Measurements from ENCODE around the gene R3HCC1L.

Gene R3HCC1L

GRCh38 chr10:98253499-98253898, 119.0 kb downstream of the R3HCC1L start:
- Histone ChIP-seq H3K27me3 (ENCODE audit: control insufficient read depth in 5 of 5, insufficient read depth in 4 of 5, low read length in 5 of 5) (no peaks in the 10 kb centered on the region), H3K27ac (ENCODE audit: low read depth, low read length) (no peak overlapping the region), H3K9ac (ENCODE audit: low read length in 5 of 5) (no peak overlapping the region), H3K9me3 (ENCODE audit: control insufficient read depth in 5 of 5, low read length in 5 of 5) (no peaks in the 10 kb centered on the region), H3K4me3 (ENCODE audit: low read depth in 1 of 5, low read length in 5 of 5) (no peak overlapping the region), H3K36me3 (ENCODE audit: control insufficient read depth in 5 of 5, insufficient read depth in 5 of 5, low read length in 5 of 5) (peaks cover 0 to 63% (median 25%) of the 10 kb centered on the region in 5 donors), H3K4me1 (ENCODE audit: control insufficient read depth in 5 of 5, insufficient read depth in 5 of 5, low read length in 5 of 5) (peaks cover 0 to 19% (median 9%) of the 10 kb centered on the region in 5 donors)

- H3K27ac ChIP-seq (ENCODE audit: low read depth, low read length): no peak overlapping the region
- no peaks in the 10 kb centered on the region for H3K27me3 ChIP-seq (ENCODE audit: control insufficient read depth in 5 of 5, insufficient read depth in 4 of 5, low read length in 5 of 5)
- H3K9ac ChIP-seq (ENCODE audit: low read length in 5 of 5): no peak overlapping the region
- H3K36me3 ChIP-seq (ENCODE audit: control insufficient read depth in 5 of 5, insufficient read depth in 5 of 5, low read length in 5 of 5): peaks cover 0 to 54% (median 17%) of the 10 kb centered on the region in 5 donors
- no peak overlapping the region for H3K4me3 ChIP-seq (ENCODE audit: low read depth in 1 of 5, low read length in 5 of 5)
- no peaks in the 10 kb centered on the region for H3K9me3 ChIP-seq (ENCODE audit: control insufficient read depth in 5 of 5, low read length in 5 of 5)
- peaks cover 0 to 19% (median 9%) of the 10 kb centered on the region in 5 donors for H3K4me1 ChIP-seq (ENCODE audit: control insufficient read depth in 5 of 5, insufficient read depth in 5 of 5, low read length in 5 of 5)
Observed at GRCh38 chr10:98254234-98254974, 119.9 kb downstream of the R3HCC1L start.

GRCh38 chr10:98255146-98255877, 120.9 kb downstream of the R3HCC1L start:
- Histone ChIP-seq H3K9ac (ENCODE audit: low read length in 5 of 5) (no peak overlapping the region), H3K27ac (ENCODE audit: low read depth, low read length) (no peak overlapping the region), H3K4me3 (ENCODE audit: low read depth in 1 of 5, low read length in 5 of 5) (no peak overlapping the region), H3K9me3 (ENCODE audit: control insufficient read depth in 5 of 5, low read length in 5 of 5) (no peaks in the 10 kb centered on the region), H3K4me1 (ENCODE audit: control insufficient read depth in 5 of 5, insufficient read depth in 5 of 5, low read length in 5 of 5) (peaks cover 0 to 19% (median 9%) of the 10 kb centered on the region in 5 donors), H3K27me3 (ENCODE audit: control insufficient read depth in 5 of 5, insufficient read depth in 4 of 5, low read length in 5 of 5) (no peaks in the 10 kb centered on the region), H3K36me3 (ENCODE audit: control insufficient read depth in 5 of 5, insufficient read depth in 5 of 5, low read length in 5 of 5) (peaks cover 0 to 45% (median 13%) of the 10 kb centered on the region in 5 donors)

- H3K4me3 ChIP-seq (ENCODE audit: low read depth in 1 of 5, low read length in 5 of 5): no peak overlapping the region
- H3K27ac ChIP-seq (ENCODE audit: low read depth, low read length): no peak overlapping the region
- peaks cover 0 to 36% (median 11%) of the 10 kb centered on the region in 5 donors for H3K36me3 ChIP-seq (ENCODE audit: control insufficient read depth in 5 of 5, insufficient read depth in 5 of 5, low read length in 5 of 5)
- no peak overlapping the region for H3K9ac ChIP-seq (ENCODE audit: low read length in 5 of 5)
- no peaks in the 10 kb centered on the region for H3K9me3 ChIP-seq (ENCODE audit: control insufficient read depth in 5 of 5, low read length in 5 of 5)
- no peaks in the 10 kb centered on the region for H3K27me3 ChIP-seq (ENCODE audit: control insufficient read depth in 5 of 5, insufficient read depth in 4 of 5, low read length in 5 of 5)
- H3K4me1 ChIP-seq (ENCODE audit: control insufficient read depth in 5 of 5, insufficient read depth in 5 of 5, low read length in 5 of 5): peaks cover 2 to 19% (median 9%) of the 10 kb centered on the region in 5 donors
Observed at GRCh38 chr10:98256692-98257091, 122.2 kb downstream of the R3HCC1L start.

GRCh38 chr10:98257198-98257597, 122.7 kb downstream of the R3HCC1L start:
- Histone ChIP-seq H3K4me1 (ENCODE audit: control insufficient read depth in 5 of 5, insufficient read depth in 5 of 5, low read length in 5 of 5) (peaks cover 2 to 19% (median 9%) of the 10 kb centered on the region in 5 donors), H3K27me3 (ENCODE audit: control insufficient read depth in 5 of 5, insufficient read depth in 4 of 5, low read length in 5 of 5) (no peaks in the 10 kb centered on the region), H3K27ac (ENCODE audit: low read depth, low read length) (no peak overlapping the region), H3K9ac (ENCODE audit: low read length in 5 of 5) (no peak overlapping the region), H3K4me3 (ENCODE audit: low read depth in 1 of 5, low read length in 5 of 5) (no peak overlapping the region), H3K9me3 (ENCODE audit: control insufficient read depth in 5 of 5, low read length in 5 of 5) (no peaks in the 10 kb centered on the region), H3K36me3 (ENCODE audit: control insufficient read depth in 5 of 5, insufficient read depth in 5 of 5, low read length in 5 of 5) (peaks cover 0 to 34% (median 12%) of the 10 kb centered on the region in 5 donors)

GRCh38 chr10:98257961-98258360, 123.5 kb downstream of the R3HCC1L start:
- Histone ChIP-seq H3K27ac (ENCODE audit: low read depth, low read length) (no peak overlapping the region), H3K9ac (ENCODE audit: low read length in 5 of 5) (no peak overlapping the region), H3K27me3 (ENCODE audit: control insufficient read depth in 5 of 5, insufficient read depth in 4 of 5, low read length in 5 of 5) (no peaks in the 10 kb centered on the region), H3K4me1 (ENCODE audit: control insufficient read depth in 5 of 5, insufficient read depth in 5 of 5, low read length in 5 of 5) (peaks cover 2 to 19% (median 10%) of the 10 kb centered on the region in 5 donors), H3K9me3 (ENCODE audit: control insufficient read depth in 5 of 5, low read length in 5 of 5) (no peaks in the 10 kb centered on the region), H3K4me3 (ENCODE audit: low read depth in 1 of 5, low read length in 5 of 5) (no peak overlapping the region), H3K36me3 (ENCODE audit: control insufficient read depth in 5 of 5, insufficient read depth in 5 of 5, low read length in 5 of 5) (peaks cover 0 to 29% (median 10%) of the 10 kb centered on the region in 5 donors)

- Histone ChIP-seq H3K9me3 (ENCODE audit: control insufficient read depth in 5 of 5, low read length in 5 of 5) (no peaks in the 10 kb centered on the region), H3K4me1 (ENCODE audit: control insufficient read depth in 5 of 5, insufficient read depth in 5 of 5, low read length in 5 of 5) (peaks cover 2 to 19% (median 10%) of the 10 kb centered on the region in 5 donors), H3K9ac (ENCODE audit: low read length in 5 of 5) (no peak overlapping the region), H3K4me3 (ENCODE audit: low read depth in 1 of 5, low read length in 5 of 5) (no peak overlapping the region), H3K27me3 (ENCODE audit: control insufficient read depth in 5 of 5, insufficient read depth in 4 of 5, low read length in 5 of 5) (no peaks in the 10 kb centered on the region), H3K27ac (ENCODE audit: low read depth, low read length) (no peak overlapping the region), H3K36me3 (ENCODE audit: control insufficient read depth in 5 of 5, insufficient read depth in 5 of 5, low read length in 5 of 5) (peaks cover 0 to 24% (median 10%) of the 10 kb centered on the region in 5 donors)
Observed at GRCh38 chr10:98258683-98259454, 124.4 kb downstream of the R3HCC1L start.

GRCh38 chr10:98259606-98260315, 125.3 kb downstream of the R3HCC1L start:
- no peak overlapping the region for H3K27ac ChIP-seq (ENCODE audit: low read depth, low read length)
- no peaks in the 10 kb centered on the region for H3K27me3 ChIP-seq (ENCODE audit: control insufficient read depth in 5 of 5, insufficient read depth in 4 of 5, low read length in 5 of 5)
- H3K4me1 ChIP-seq (ENCODE audit: control insufficient read depth in 5 of 5, insufficient read depth in 5 of 5, low read length in 5 of 5): peaks cover 2 to 19% (median 10%) of the 10 kb centered on the region in 5 donors
- H3K9ac ChIP-seq (ENCODE audit: low read length in 5 of 5): no peak overlapping the region
- H3K36me3 ChIP-seq (ENCODE audit: control insufficient read depth in 5 of 5, insufficient read depth in 5 of 5, low read length in 5 of 5): peaks cover 0 to 24% (median 10%) of the 10 kb centered on the region in 5 donors
- no peak overlapping the region for H3K4me3 ChIP-seq (ENCODE audit: low read depth in 1 of 5, low read length in 5 of 5)
- no peaks in the 10 kb centered on the region for H3K9me3 ChIP-seq (ENCODE audit: control insufficient read depth in 5 of 5, low read length in 5 of 5)

- Histone ChIP-seq H3K36me3 (ENCODE audit: control insufficient read depth in 5 of 5, insufficient read depth in 5 of 5, low read length in 5 of 5) (peaks cover 0 to 22% (median 10%) of the 10 kb centered on the region in 5 donors), H3K4me1 (ENCODE audit: control insufficient read depth in 5 of 5, insufficient read depth in 5 of 5, low read length in 5 of 5) (peaks cover 2 to 14% (median 10%) of the 10 kb centered on the region in 5 donors), H3K4me3 (ENCODE audit: low read depth in 1 of 5, low read length in 5 of 5) (no peak overlapping the region), H3K27me3 (ENCODE audit: control insufficient read depth in 5 of 5, insufficient read depth in 4 of 5, low read length in 5 of 5) (no peaks in the 10 kb centered on the region), H3K27ac (ENCODE audit: low read depth, low read length) (no peak overlapping the region), H3K9ac (ENCODE audit: low read length in 5 of 5) (no peak overlapping the region), H3K9me3 (ENCODE audit: control insufficient read depth in 5 of 5, low read length in 5 of 5) (no peaks in the 10 kb centered on the region)
Observed at GRCh38 chr10:98260350-98260749, 125.9 kb downstream of the R3HCC1L start.

All from subcutaneous abdominal adipose tissue (tissue), 5 donors.